Sigmoid colon (tissue), 4 donors: ENCODE measurements around the gene NR6A1.

Experiments used
- CTCF ChIP-seq, 4 experiments: fragments of 450-650 bp in 3 of 4; fragments of 200-600 bp in 1 of 4; IDR thresholded peaks; one replicate each; pipeline ENCODE4 v1.5.1; 2016 to 2019; ENCODE audit warnings: antibody characterized with exemption in 4 of 4, mild to moderate bottlenecking in 3 of 4, moderate library complexity in 2 of 4
- EP300 ChIP-seq, 4 donors: sonication (generic); formaldehyde crosslinking; IDR thresholded peaks; one replicate each; pipeline ENCODE4 v1.6.1; 2017; ENCODE audit warnings: antibody characterized with exemption in 4 of 4
- POLR2A ChIP-seq, 2 donors: fragments of 450-650 bp; IDR thresholded peaks; one replicate each; pipeline ENCODE4 v1.6.1; 2016; ENCODE audit warnings: antibody characterized with exemption in 2 of 2, mild to moderate bottlenecking in 2 of 2, moderate library complexity in 2 of 2
- POLR2AphosphoS5 ChIP-seq, 4 donors: sonication (generic); formaldehyde crosslinking; IDR thresholded peaks; one replicate each; pipeline ENCODE4 v1.6.1; 2017; ENCODE audit warnings: antibody characterized with exemption in 4 of 4

- TF ChIP-seq CTCF (IDR thresholded peaks at IDR 0.05) (no peak), POLR2A (IDR thresholded peaks at IDR 0.05) (no peak), POLR2AphosphoS5 (IDR thresholded peaks at IDR 0.05) (no peak), EP300 (IDR thresholded peaks at IDR 0.05) (no peak)
These were observed 297.8 kb downstream of the NR6A1 start for GRCh38 chr9:124473310-124473709.
